Measurements from ENCODE around the gene HTT. TPM values are rescaled to one million over a fixed set of nuclear protein-coding genes. Genes with fewer than 3 reads are reported as not detected.

HTT gene
- total RNA-seq, 1 experiment from 2014 or later, result 64.4 TPM

DNA sequence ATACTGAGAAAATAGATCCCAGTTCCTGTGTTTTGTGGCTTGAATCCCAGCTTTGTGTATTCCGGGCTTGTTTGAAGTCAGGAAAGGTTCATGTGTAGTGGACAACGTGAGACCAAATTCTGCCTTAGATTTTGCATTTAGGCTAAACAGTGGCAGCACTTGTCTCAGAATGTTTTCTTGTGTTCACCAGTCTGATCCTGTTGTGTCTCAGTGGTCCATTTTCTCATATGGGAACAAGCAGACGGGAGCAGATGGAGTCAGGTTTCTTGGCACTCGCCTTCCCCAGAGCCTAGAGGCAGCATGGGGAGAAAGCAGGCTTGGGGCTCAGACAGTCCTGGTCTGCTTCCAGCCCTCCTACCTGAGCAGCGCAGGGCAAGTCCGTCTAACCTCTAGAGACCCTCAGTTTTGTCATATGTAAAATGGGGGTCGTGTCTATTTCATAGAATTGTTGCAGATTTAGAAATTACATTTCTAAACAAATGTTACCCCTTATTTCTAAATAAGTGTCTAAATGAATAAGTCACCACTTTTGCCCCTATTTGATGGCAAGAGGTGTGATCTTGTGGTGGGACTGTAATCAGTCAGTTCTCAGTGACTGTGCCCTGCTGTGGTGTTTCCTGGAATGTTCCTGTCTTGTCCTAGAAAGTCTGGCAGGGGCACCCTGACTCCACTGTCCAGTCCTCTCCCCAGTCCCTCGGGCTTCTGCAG lies 146.1 kb downstream of the HTT start:
- Histone ChIP-seq H2BK20ac (ENCODE audit: low read depth, low read length, poor library complexity, severe bottlenecking) (no peak overlapping the region), H3T11ph (ENCODE audit: low read length) (no peak overlapping the region), H2BK12ac (ENCODE audit: insufficient read length, low read depth, low read length) (no peak overlapping the region), H3K56ac (ENCODE audit: insufficient read length, low read depth, low read length) (no peak overlapping the region), H3K9ac (ENCODE audit: extremely low read depth, insufficient read length, low read length) (no peak overlapping the region), H4K20me1 (ENCODE audit: control insufficient read depth, insufficient read depth, insufficient read length) (no peaks in the 10 kb centered on the region), H4K5ac (ENCODE audit: insufficient read length, low read depth, low read length) (no peak overlapping the region), H4K8ac (replicated peaks; ENCODE audit: insufficient read length, low read depth, low read length) (no peak overlapping the region), H3K9me3 (ENCODE audit: control insufficient read depth, low read depth, low read length) (no peaks in the 10 kb centered on the region), H3K4ac (ENCODE audit: low read depth, low read length) (no peak overlapping the region), H3K79me2 (ENCODE audit: insufficient read depth, low read length) (no peaks in the 10 kb centered on the region), H3K4me2 (ENCODE audit: insufficient read depth, insufficient read length, low read length) (no peak overlapping the region), H3K14ac (ENCODE audit: insufficient read depth, low read length) (no peak overlapping the region), H3K23me2 (ENCODE audit: insufficient read length, low read depth, low read length, poor library complexity, severe bottlenecking) (no peaks in the 10 kb centered on the region), H3K4me1 (ENCODE audit: insufficient read depth, low read length) (no peaks in the 10 kb centered on the region), H2BK15ac (ENCODE audit: low read depth, low read length) (no peak overlapping the region), H4K91ac (ENCODE audit: insufficient read length, low read depth, low read length) (no peak overlapping the region), H3K18ac (ENCODE audit: insufficient read length, low read depth, low read length) (no peak overlapping the region), H2BK5ac (ENCODE audit: insufficient read length, low read length) (no peak overlapping the region), H3K27me3 (ENCODE audit: insufficient read depth, low read length) (no peaks in the 10 kb centered on the region), H3K27ac (ENCODE audit: insufficient read length, low read depth, low read length) (no peak overlapping the region), H3K79me1 (ENCODE audit: insufficient read depth, low read depth, low read length, poor library complexity, severe bottlenecking) (no peaks in the 10 kb centered on the region), H3K23ac (ENCODE audit: insufficient read length, low read depth, low read length) (no peak overlapping the region), H2AK5ac (ENCODE audit: insufficient read length, low read length) (no peak overlapping the region), H2BK120ac (ENCODE audit: low read depth, low read length, poor library complexity, severe bottlenecking) (no peak overlapping the region), H2AFZ (ENCODE audit: low read length) (no peak overlapping the region)
- DNase-seq, result no peak
- TF ChIP-seq, protein P1, sequence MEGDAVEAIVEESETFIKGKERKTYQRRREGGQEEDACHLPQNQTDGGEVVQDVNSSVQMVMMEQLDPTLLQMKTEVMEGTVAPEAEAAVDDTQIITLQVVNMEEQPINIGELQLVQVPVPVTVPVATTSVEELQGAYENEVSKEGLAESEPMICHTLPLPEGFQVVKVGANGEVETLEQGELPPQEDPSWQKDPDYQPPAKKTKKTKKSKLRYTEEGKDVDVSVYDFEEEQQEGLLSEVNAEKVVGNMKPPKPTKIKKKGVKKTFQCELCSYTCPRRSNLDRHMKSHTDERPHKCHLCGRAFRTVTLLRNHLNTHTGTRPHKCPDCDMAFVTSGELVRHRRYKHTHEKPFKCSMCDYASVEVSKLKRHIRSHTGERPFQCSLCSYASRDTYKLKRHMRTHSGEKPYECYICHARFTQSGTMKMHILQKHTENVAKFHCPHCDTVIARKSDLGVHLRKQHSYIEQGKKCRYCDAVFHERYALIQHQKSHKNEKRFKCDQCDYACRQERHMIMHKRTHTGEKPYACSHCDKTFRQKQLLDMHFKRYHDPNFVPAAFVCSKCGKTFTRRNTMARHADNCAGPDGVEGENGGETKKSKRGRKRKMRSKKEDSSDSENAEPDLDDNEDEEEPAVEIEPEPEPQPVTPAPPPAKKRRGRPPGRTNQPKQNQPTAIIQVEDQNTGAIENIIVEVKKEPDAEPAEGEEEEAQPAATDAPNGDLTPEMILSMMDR (conservative IDR thresholded peaks at IDR 0.05), result no peak
- H3K27me3 Mint-ChIP-seq (ENCODE audit: low read depth), result no peaks in the 10 kb centered on the region
- no peak overlapping the region for H3K4me3 Mint-ChIP-seq
- no CpG with 5 or more reads among the region's 8 CpGs for WGBS (ENCODE audit: extremely low coverage, insufficient read length, low lambda C conversion rate)
- H3K4me1 Mint-ChIP-seq, result no peaks in the 10 kb centered on the region
- H3K27ac Mint-ChIP-seq, result no peak overlapping the region; a peak in 1 of 7 replicates
- H3K36me3 Mint-ChIP-seq (ENCODE audit: insufficient read depth in 1 of 3, low read depth in 3 of 3), result peaks cover 32 to 88% (median 75%) of the 10 kb centered on the region in 3 experiments; a peak in 6 of 7 replicates
- H3K9me3 Mint-ChIP-seq, result no peaks in the 10 kb centered on the region
